Hypothalamus (tissue), 51 donors: ENCODE results near the gene NPM1.

Experiments
- DNase-seq, 51 donors: peaks; one replicate each; lab custom pipeline; 2025; lab: John Stamatoyannopoulos, UW

NPM1 gene

GRCh38 chr5:171426680-171427079, 39.0 kb downstream of the NPM1 start:
- DNase-seq: no peak

- DNase-seq: no peak
Observed at GRCh38 chr5:171427318-171428167, 39.9 kb downstream of the NPM1 start.

GRCh38 chr5:171428168-171428696, 40.6 kb downstream of the NPM1 start:
- no peak for DNase-seq

GRCh38 chr5:171428809-171429542, 41.3 kb downstream of the NPM1 start:
- DNase-seq: no peak

- DNase-seq: no peak
Observed at GRCh38 chr5:171429543-171429910, 41.9 kb downstream of the NPM1 start.

- DNase-seq: no peak
Observed at GRCh38 chr5:171431251-171431777, 43.7 kb downstream of the NPM1 start.

- DNase-seq: no peak
Observed at GRCh38 chr5:171432076-171432475, 44.4 kb downstream of the NPM1 start.

- no peak for DNase-seq
Observed at GRCh38 chr5:171432583-171433351, 45.1 kb downstream of the NPM1 start.

GRCh38 chr5:171433352-171433698, 45.7 kb downstream of the NPM1 start:
- DNase-seq: no peak

GRCh38 chr5:171433982-171434676, 46.5 kb downstream of the NPM1 start:
- DNase-seq: no peak

- DNase-seq: no peak
Observed at GRCh38 chr5:171434874-171435273, 47.2 kb downstream of the NPM1 start.

- DNase-seq: no peak
Observed at GRCh38 chr5:171435908-171436307, 48.3 kb downstream of the NPM1 start.

- DNase-seq: no peak
Observed at GRCh38 chr5:171436804-171437285, 49.2 kb downstream of the NPM1 start.

- DNase-seq: no peak
Observed at GRCh38 chr5:171437286-171437821, 49.7 kb downstream of the NPM1 start.

GRCh38 chr5:171438738-171439137, 51.1 kb downstream of the NPM1 start:
- no peak for DNase-seq

- DNase-seq: no peak
Observed at GRCh38 chr5:171441246-171441791, 53.7 kb downstream of the NPM1 start.

- no peak for DNase-seq
Observed at GRCh38 chr5:171442287-171443042, 54.8 kb downstream of the NPM1 start.

- DNase-seq: no peak
Observed at GRCh38 chr5:171444582-171444981, 56.9 kb downstream of the NPM1 start.
